Thoracic aorta (tissue), 2 donors: ENCODE data around the gene TP53TG5. TPM values are rescaled to one million over a fixed set of nuclear protein-coding genes. Genes with fewer than 3 reads are reported as not detected.

Experiments
- ATAC-seq: fragments of 150-250 bp; one replicate; pipeline ENCODE4 v1.8.0; 2017; ENCODE audit warnings: low read depth; ENCODE audit not compliant: insufficient number of reproducible peaks, low FRiP score
- DNase-seq: peaks from one replicate; pipeline ENCODE4 v3.0.0-alpha.2; 2020; ENCODE audit warnings: low spot score
- H3K27ac ChIP-seq, 2 donors: fragments of 200-600 bp; sonication (generic); 1 replicate in 1 of 2; 2 replicates in 1 of 2; pipeline ENCODE4 v1.5.1; 2016; ENCODE audit warnings: mild to moderate bottlenecking in 2 of 2, moderate library complexity in 2 of 2
- H3K27me3 ChIP-seq: fragments of 200-600 bp; sonication (generic); replicated peaks from 2 replicates; pipeline ENCODE4 v1.6.0; 2016; ENCODE audit warnings: mild to moderate bottlenecking; ENCODE audit not compliant: insufficient read depth
- H3K36me3 ChIP-seq: fragments of 200-600 bp; sonication (generic); one replicate; pipeline ENCODE4 v1.5.1; 2016
- H3K4me1 ChIP-seq, 2 donors: fragments of 200-600 bp; sonication (generic); 1 replicate in 1 of 2; 2 replicates in 1 of 2; pipeline versions ENCODE4 v1.5.1 to v1.6.0; 2016; ENCODE audit warnings: low read depth in 2 of 2, mild to moderate bottlenecking in 1 of 2; ENCODE audit not compliant: control insufficient read depth in 1 of 2
- H3K4me3 ChIP-seq: fragments of 200-600 bp; sonication (generic); 2 replicates; pipeline ENCODE4 v1.5.1; 2016; ENCODE audit warnings: mild to moderate bottlenecking
- H3K9me3 ChIP-seq: fragments of 200-600 bp; sonication (generic); 2 replicates; pipeline ENCODE4 v1.5.1; 2016
- total RNA-seq, 2 donors: library from RNA; depleted of rRNA; stranded (reverse); fragments of >200 nt; gene quantifications; one replicate each; pipeline versions ENCODE4 v1.1.0 to v1.2.3, GENCODE V29; 2016
- TF ChIP-seq, protein P1 (sequence below): fragments of 200-600 bp; sonication (generic); IDR thresholded peaks from one replicate; pipeline ENCODE4 v1.5.1; 2019; ENCODE audit warnings: antibody characterized with exemption

Gene TP53TG5
- total RNA-seq, 2 donors from 2014 or later, result not detected

DNA sequence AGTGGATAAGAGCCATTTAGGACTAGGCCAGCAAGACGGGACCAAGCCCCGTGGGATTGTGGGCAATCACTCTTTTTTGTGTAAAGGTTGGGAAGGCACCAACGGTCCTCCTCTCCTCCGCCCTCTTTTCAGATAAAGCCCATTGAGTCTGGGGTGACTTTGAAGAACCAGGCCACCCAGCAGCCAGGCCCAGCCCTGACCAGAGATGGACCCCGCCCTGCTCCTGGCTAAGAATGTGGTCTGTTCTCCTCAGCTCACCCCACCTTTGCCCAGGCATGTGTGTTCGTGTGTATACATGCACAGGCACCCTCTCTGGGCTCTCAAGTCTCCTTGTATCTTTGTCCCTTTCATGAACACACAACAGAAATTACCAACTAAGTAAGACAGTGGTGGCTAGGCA, 39.0 kb downstream of the TP53TG5 start:
- no peak overlapping the region for H3K4me3 ChIP-seq
- TF ChIP-seq, protein P1, sequence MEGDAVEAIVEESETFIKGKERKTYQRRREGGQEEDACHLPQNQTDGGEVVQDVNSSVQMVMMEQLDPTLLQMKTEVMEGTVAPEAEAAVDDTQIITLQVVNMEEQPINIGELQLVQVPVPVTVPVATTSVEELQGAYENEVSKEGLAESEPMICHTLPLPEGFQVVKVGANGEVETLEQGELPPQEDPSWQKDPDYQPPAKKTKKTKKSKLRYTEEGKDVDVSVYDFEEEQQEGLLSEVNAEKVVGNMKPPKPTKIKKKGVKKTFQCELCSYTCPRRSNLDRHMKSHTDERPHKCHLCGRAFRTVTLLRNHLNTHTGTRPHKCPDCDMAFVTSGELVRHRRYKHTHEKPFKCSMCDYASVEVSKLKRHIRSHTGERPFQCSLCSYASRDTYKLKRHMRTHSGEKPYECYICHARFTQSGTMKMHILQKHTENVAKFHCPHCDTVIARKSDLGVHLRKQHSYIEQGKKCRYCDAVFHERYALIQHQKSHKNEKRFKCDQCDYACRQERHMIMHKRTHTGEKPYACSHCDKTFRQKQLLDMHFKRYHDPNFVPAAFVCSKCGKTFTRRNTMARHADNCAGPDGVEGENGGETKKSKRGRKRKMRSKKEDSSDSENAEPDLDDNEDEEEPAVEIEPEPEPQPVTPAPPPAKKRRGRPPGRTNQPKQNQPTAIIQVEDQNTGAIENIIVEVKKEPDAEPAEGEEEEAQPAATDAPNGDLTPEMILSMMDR, result no peak
- DNase-seq (no peak), ATAC-seq (no peak)
- no peaks in the 10 kb centered on the region for H3K9me3 ChIP-seq
- H3K36me3 ChIP-seq, result peaks cover 4% of the 10 kb centered on the region
- H3K4me1 ChIP-seq, result peaks cover 58 to 87% of the 10 kb centered on the region in 2 donors
- no peaks in the 10 kb centered on the region for H3K27me3 ChIP-seq
- H3K27ac ChIP-seq, result peak overlapping the region; percentile 93 to 94

DNA sequence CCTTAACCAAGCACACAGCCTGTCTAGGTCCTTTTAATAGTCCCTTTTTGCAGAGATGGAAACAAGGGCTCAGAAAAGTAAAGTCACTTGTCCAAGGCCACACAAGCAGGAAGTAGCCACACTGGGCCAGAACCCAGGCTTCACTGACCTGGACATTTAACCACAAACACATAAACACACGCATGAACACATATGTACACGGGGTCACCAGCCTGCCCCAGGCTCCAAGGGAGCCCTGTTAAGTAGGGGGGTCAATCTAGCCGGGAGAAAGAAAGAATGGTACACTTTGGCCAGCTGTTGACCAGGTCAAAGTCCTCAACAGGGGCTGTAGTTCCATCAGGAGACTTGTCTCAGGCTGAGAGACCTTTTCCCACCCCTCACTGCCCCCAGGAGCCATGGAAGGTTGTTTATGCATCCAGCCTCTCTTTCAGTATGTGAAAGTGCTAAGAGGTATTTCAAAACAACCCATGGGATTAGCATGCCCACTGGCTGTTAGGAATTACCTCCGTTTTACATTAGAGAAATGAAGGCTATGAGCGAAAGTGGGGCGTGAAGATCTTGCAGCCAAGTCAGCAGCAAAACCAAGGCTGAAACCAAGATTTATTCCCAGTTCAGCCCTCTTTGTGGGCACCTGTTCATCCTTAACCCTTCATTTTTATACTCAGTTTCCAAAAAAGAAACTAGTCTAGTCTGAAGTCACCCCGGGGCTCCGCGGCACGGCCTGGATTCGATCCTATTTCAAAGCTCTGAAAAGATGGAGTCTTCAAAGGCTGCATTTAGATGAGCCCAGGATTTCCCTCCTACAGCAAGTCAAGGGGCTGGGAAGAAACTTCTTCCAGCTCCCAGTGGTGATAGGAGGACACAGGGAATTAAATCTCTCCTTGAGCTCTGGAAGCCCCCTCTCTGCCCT, 39.7 kb downstream of the TP53TG5 start:
- no peak for DNase-seq

DNA sequence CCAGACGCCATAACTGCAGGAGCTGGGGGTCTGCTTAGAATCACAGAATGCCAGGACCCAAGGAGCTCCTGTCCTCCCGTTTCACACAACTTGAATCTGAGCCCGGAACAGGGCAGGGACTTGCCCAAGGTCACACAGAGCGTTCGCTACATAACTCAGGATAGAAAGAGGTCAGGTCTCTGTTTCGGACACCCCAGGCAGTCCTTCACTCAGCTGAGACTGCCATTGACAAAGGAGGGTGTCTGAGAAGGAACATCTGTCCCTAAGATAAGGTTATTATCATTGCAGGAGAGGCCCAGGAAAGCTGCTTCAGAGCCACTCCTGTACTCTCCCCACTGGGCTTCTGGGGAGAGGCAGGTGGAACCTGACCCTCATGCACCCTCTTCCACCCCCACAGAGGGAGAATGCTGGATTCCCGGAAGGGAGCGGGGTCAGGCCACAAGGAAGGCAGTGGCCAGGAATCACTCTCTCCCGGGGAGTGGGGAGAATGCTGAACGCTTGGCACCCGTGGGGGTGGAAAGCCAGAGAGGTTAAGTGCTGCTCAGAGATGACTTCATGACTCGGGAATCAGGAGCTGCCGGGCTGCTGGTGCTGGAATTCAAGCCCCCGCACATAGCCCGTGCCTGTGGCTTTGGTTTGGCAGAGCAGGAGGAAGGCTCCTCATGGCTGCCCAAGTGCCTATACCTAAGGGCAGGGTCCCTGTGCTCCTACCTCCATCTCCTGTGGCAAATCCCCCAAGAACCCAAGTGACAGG, 40.6 kb downstream of the TP53TG5 start:
- peak overlapping the region; percentile 93 to 94 for H3K27ac ChIP-seq
- H3K4me1 ChIP-seq, result peaks cover 44 to 71% of the 10 kb centered on the region in 2 donors
- TF ChIP-seq, protein P1, result no peak
- ATAC-seq (peak; percentile 25), DNase-seq (peak; percentile 49)
- H3K36me3 ChIP-seq, result peaks cover 14% of the 10 kb centered on the region
- peak overlapping the region; percentile 47 for H3K4me3 ChIP-seq
- H3K9me3 ChIP-seq, result no peaks in the 10 kb centered on the region
- H3K27me3 ChIP-seq, result no peaks in the 10 kb centered on the region

More for the DNA sequence above, 39.7 kb downstream of the TP53TG5 start:
- H3K4me3 ChIP-seq, result peak overlapping the region; percentile 47
- no peaks in the 10 kb centered on the region for H3K9me3 ChIP-seq
- no peaks in the 10 kb centered on the region for H3K27me3 ChIP-seq
- TF ChIP-seq, protein P1, result no peak
- peaks cover 52 to 79% of the 10 kb centered on the region in 2 donors for H3K4me1 ChIP-seq
- peaks cover 7% of the 10 kb centered on the region for H3K36me3 ChIP-seq
- H3K27ac ChIP-seq, result peak overlapping the region; percentile 93 to 94
- no peak for ATAC-seq

DNA sequence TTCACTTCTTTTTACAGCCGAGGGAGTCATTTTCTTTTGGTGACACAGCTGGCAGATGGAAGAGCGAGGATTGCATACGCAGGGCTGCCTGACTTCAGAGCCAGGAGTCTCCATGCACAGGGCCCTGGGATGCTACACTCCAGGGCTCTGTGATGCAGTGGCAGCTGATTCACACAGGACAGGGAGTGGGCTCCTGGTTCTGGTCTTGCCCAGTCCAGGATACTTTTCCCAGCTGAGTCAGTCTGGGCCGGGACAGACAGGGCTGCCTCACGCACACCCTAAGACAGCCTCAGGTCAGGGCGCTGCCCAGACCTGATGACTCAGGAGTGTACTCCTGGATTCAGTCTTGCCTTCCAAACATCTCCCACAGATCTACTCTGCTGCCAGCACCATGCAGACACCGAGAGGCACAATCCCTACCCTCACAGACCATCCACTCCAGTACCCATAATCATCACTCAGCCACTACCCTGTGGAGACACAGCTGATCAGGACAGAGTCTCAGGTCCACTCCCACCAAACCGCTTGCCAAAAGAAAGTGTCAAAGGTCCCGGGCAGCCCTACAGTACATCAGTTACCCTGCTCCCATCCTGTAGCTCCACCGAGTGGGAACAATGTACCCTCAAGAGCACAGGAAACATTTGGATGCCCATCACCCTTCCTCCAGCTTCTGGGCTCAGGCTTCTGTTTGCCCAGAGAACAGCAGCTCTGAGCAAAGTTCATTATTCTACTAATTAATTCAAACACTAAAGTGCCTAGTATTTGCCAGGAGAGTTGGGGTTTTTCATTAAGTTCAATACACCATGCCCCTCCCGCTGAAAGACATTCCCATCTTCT, 41.4 kb downstream of the TP53TG5 start:
- H3K36me3 ChIP-seq, result peaks cover 19% of the 10 kb centered on the region
- H3K27me3 ChIP-seq, result no peaks in the 10 kb centered on the region
- H3K9me3 ChIP-seq, result no peaks in the 10 kb centered on the region
- H3K4me3 ChIP-seq, result peak overlapping the region; percentile 47
- H3K27ac ChIP-seq, result peak overlapping the region; percentile 93 to 94
- ATAC-seq (peak; percentile 52), DNase-seq (peak; percentile 57)
- TF ChIP-seq, protein P1, result no peak
- H3K4me1 ChIP-seq, result peaks cover 39 to 63% of the 10 kb centered on the region in 2 donors
